ENCODE data around the gene ZSWIM9. TPM values are rescaled to one million over a fixed set of nuclear protein-coding genes. Genes with fewer than 3 reads are reported as not detected.

The ZSWIM9 gene
- total RNA-seq (0.73 and 1.2 TPM in 2 replicates), polyA plus RNA-seq (1.5 and 2.1 TPM in 2 replicates)

DNA sequence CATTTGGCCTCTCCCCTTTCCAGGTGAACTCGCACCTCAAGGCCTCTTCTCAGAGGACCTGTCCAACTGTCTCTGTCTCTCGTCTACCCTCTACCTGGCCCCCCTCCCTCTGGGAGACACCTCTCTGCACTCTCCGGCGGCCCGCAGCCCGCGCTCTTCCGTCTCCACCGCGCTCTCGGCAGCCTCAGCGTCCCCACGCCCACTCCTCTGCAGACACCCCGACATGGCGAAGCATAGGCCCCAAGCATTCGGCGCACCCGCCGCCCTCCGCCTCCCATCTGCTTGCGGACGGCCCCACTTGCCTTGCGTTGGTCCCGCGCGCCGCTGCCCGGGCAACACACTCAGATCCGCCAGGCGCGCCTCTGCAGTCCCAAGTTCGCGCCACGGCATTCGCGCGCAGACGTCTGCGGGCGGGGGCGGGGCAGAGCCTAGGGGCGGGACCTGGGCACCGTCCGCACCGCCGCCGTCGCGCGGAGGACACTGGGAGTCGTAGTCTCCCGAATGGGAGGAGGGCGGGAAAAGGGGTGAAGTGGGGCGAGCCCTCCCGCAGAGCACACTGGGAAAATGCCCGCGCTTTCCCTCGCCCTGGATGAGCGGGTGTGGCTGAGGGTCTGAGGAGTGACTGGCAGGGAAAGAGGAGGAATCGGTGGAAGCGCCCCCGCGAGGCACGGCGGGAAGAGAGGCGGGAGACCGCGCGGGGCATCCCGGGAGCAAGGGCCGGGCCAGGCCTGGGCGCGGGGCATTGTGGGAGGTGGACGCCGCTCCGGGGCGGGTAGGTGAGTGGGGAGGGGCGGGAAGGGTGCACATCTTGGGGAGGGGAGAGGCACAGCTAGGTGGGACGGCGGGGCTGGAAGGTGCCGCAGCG is at the start of gene ZSWIM9, which contains the start of gene LIG1:
Gene ZSWIM9 (plus strand): TSS at position 742 of the 865 bp plus-strand sequence. CDS start 1,123 bp downstream, outside the sequence.
Gene LIG1 (minus strand): TSS at position 406 of the 865 bp plus-strand sequence. CDS start 4,778 bp downstream, outside the sequence.
- peak within 1 kb of the TSS; percentile 90 for H3K4me2 ChIP-seq
- no peaks in the 10 kb centered on the region for H3K36me3 ChIP-seq (replicated peaks; ENCODE audit: insufficient read depth, low read depth)
- H3K4me1 ChIP-seq (ENCODE audit: insufficient read depth), result no peaks in the 10 kb centered on the region
- H3K27ac ChIP-seq, result peak within 1 kb of the TSS; percentile 86
- TF ChIP-seq EZH2 (IDR thresholded peaks at IDR 0.05; ENCODE audit: borderline replicate concordance), result no peak
- no peak for TF ChIP-seq EZH2phosphoT487 (IDR thresholded peaks at IDR 0.05; ENCODE audit: low read depth, severe bottlenecking, unreplicated experiment)
- peaks cover 42% of the 10 kb centered on the region for H3K79me2 ChIP-seq
- H3K4me3 ChIP-seq, result peak within 1 kb of the TSS; percentile 75
- H2AFZ ChIP-seq, result peak within 1 kb of the TSS; percentile 83
- WGBS (ENCODE audit: low lambda C conversion rate, missing lambda C conversion rate), result under 1% methylated on average over 25 of the region's 82 CpGs
- no peaks in the 10 kb centered on the region for H3K27me3 ChIP-seq
- peak; percentile 97 for DNase-seq (ENCODE audit: low spot score)
- no peaks in the 10 kb centered on the region for H4K20me1 ChIP-seq (ENCODE audit: insufficient read depth, poor library complexity, severe bottlenecking)
- H3K9me3 ChIP-seq (ENCODE audit: low read depth), result no peaks in the 10 kb centered on the region
- no peaks in the 10 kb centered on the region for H3K9me2 ChIP-seq (replicated peaks; ENCODE audit: insufficient read depth)

DNA sequence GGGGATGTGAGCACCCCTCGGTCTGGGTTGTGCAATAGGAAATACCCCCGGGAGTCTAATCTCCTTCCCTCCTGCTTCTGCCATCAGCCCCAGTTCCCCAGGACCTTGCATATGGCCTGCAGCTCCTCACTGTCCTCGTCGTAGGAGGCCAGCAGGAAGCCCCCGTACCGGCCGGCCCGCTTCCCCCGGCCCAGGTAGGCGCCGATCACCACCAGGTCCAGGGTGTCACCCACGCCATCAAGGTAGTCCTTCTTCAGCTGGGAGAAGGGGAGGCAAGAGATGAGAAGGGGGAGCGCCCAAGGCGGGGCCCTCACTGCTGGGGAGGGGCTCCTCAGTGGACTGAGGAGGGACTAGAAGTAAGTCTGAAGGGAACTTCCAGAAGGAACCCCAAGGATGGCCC is 49.4 kb upstream of the ZSWIM9 start:
- Histone ChIP-seq H3K36me3 (replicated peaks; ENCODE audit: insufficient read depth, low read depth) (no peaks in the 10 kb centered on the region), H3K9me3 (ENCODE audit: low read depth) (no peaks in the 10 kb centered on the region), H3K9me2 (replicated peaks; ENCODE audit: insufficient read depth) (no peaks in the 10 kb centered on the region), H3K4me2 (no peak overlapping the region), H3K4me3 (no peak overlapping the region), H3K79me2 (no peaks in the 10 kb centered on the region), H3K4me1 (ENCODE audit: insufficient read depth) (peaks cover 5% of the 10 kb centered on the region), H4K20me1 (ENCODE audit: insufficient read depth, poor library complexity, severe bottlenecking) (no peaks in the 10 kb centered on the region), H3K27me3 (no peaks in the 10 kb centered on the region), H2AFZ (no peak overlapping the region), H3K27ac (no peak overlapping the region)
- DNase-seq (ENCODE audit: low spot score), result no peak
- TF ChIP-seq EZH2 (IDR thresholded peaks at IDR 0.05; ENCODE audit: borderline replicate concordance) (no peak), EZH2phosphoT487 (IDR thresholded peaks at IDR 0.05; ENCODE audit: low read depth, severe bottlenecking, unreplicated experiment) (no peak)
- TF ChIP-seq, protein P1, sequence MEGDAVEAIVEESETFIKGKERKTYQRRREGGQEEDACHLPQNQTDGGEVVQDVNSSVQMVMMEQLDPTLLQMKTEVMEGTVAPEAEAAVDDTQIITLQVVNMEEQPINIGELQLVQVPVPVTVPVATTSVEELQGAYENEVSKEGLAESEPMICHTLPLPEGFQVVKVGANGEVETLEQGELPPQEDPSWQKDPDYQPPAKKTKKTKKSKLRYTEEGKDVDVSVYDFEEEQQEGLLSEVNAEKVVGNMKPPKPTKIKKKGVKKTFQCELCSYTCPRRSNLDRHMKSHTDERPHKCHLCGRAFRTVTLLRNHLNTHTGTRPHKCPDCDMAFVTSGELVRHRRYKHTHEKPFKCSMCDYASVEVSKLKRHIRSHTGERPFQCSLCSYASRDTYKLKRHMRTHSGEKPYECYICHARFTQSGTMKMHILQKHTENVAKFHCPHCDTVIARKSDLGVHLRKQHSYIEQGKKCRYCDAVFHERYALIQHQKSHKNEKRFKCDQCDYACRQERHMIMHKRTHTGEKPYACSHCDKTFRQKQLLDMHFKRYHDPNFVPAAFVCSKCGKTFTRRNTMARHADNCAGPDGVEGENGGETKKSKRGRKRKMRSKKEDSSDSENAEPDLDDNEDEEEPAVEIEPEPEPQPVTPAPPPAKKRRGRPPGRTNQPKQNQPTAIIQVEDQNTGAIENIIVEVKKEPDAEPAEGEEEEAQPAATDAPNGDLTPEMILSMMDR (IDR thresholded peaks at IDR 0.05; ENCODE audit: poor library complexity), result no peak
- 94% methylated on average over 14 of the region's 14 CpGs for WGBS (ENCODE audit: low lambda C conversion rate, missing lambda C conversion rate)

DNA sequence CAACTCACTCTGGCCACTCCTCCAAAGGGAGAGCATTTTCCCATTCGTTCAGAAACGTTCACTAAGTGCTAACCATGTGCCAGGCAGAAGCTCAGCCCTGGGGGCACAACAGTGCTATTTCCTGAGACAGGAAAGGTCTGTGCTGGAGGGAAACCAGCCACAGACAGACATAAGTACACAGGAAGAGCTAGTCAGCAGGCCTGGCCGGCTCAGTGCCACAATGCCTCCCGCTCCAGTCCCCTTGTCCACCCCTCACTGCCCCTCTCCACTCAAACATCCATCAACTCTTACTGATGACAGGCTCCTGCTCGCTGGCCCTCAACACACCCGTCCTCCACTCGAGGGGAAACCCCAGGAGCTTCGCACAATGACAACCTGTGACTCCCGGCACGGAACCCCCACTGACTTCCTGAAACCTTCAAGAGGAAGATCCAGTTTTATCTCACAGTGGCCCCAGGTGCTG is 48.5 kb upstream of the ZSWIM9 start:
- Histone ChIP-seq H3K9me3 (ENCODE audit: low read depth) (no peaks in the 10 kb centered on the region), H3K4me3 (no peak overlapping the region), H3K36me3 (replicated peaks; ENCODE audit: insufficient read depth, low read depth) (no peaks in the 10 kb centered on the region), H2AFZ (no peak overlapping the region), H3K4me2 (no peak overlapping the region), H4K20me1 (ENCODE audit: insufficient read depth, poor library complexity, severe bottlenecking) (no peaks in the 10 kb centered on the region), H3K27me3 (no peaks in the 10 kb centered on the region), H3K9me2 (replicated peaks; ENCODE audit: insufficient read depth) (no peaks in the 10 kb centered on the region), H3K4me1 (ENCODE audit: insufficient read depth) (peaks cover 5% of the 10 kb centered on the region), H3K27ac (no peak overlapping the region), H3K79me2 (no peaks in the 10 kb centered on the region)
- no peak for DNase-seq (ENCODE audit: low spot score)
- 78% methylated on average over 10 of the region's 10 CpGs for WGBS (ENCODE audit: low lambda C conversion rate, missing lambda C conversion rate)
- TF ChIP-seq EZH2 (IDR thresholded peaks at IDR 0.05; ENCODE audit: borderline replicate concordance) (no peak), EZH2phosphoT487 (IDR thresholded peaks at IDR 0.05; ENCODE audit: low read depth, severe bottlenecking, unreplicated experiment) (no peak)
- TF ChIP-seq, protein P1 (IDR thresholded peaks at IDR 0.05; ENCODE audit: poor library complexity), result no peak

DNA sequence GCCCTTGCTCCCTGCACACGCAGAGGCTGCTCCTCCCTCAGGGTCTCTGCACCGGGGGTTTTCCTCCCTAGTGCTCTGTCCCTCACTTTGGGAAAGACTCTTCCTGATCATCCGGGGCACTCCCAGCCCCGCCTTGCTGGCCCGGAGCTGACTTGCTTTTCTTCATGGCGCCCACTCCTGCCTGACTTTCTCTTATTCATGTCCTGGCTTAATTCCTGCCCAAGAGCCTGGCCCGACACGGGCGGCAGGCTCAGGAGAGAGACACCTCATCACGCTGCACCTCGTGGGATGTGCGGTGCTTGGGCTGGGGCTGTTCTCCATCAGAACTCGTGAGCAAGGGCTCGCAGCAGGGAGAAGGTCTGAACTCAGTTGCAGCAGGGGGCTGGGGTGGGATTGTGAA is 48.1 kb upstream of the ZSWIM9 start:
- Histone ChIP-seq H3K36me3 (replicated peaks; ENCODE audit: insufficient read depth, low read depth) (no peaks in the 10 kb centered on the region), H3K27ac (no peak overlapping the region), H2AFZ (no peak overlapping the region), H3K79me2 (no peaks in the 10 kb centered on the region), H4K20me1 (ENCODE audit: insufficient read depth, poor library complexity, severe bottlenecking) (no peaks in the 10 kb centered on the region), H3K4me1 (ENCODE audit: insufficient read depth) (peaks cover 5% of the 10 kb centered on the region), H3K9me3 (ENCODE audit: low read depth) (no peaks in the 10 kb centered on the region), H3K4me2 (no peak overlapping the region), H3K4me3 (no peak overlapping the region), H3K27me3 (no peaks in the 10 kb centered on the region), H3K9me2 (replicated peaks; ENCODE audit: insufficient read depth) (no peaks in the 10 kb centered on the region)
- no peak for DNase-seq (ENCODE audit: low spot score)
- 94% methylated on average over 14 of the region's 14 CpGs for WGBS (ENCODE audit: low lambda C conversion rate, missing lambda C conversion rate)
- TF ChIP-seq, protein P1 (IDR thresholded peaks at IDR 0.05; ENCODE audit: poor library complexity), result no peak
- TF ChIP-seq EZH2 (IDR thresholded peaks at IDR 0.05; ENCODE audit: borderline replicate concordance) (no peak), EZH2phosphoT487 (IDR thresholded peaks at IDR 0.05; ENCODE audit: low read depth, severe bottlenecking, unreplicated experiment) (no peak)
